Cardiac fibroblast (primary cell): Measurements from ENCODE around the gene ELANE.

ENCODE experiments used
- DNase-seq, 2 donors: peaks; one replicate each; pipeline versions ENCODE4 v3.0.0 to v3.0.0-alpha.2; 2010; ENCODE audit warnings: low read depth in 2 of 2
- H3K4me3 ChIP-seq, 2 donors: replicated peaks in 1 of 2; 1 replicate in 1 of 2; 2 replicates in 1 of 2; pipeline ENCODE4 v1.5.1; 2011; ENCODE audit warnings: low read depth in 2 of 2, low read length in 2 of 2, mild to moderate bottlenecking in 2 of 2, moderate library complexity in 1 of 2
- CTCF ChIP-seq: IDR thresholded peaks from one replicate; pipeline ENCODE4 v1.5.1; 2011; ENCODE audit warnings: low read depth, mild to moderate bottlenecking, low read length, inconsistent platforms

The ELANE gene

GRCh38 chr19:825897-826644 is 26.0 kb upstream of the ELANE start:
- H3K4me3 ChIP-seq: no peak overlapping the region
- no peak for DNase-seq
- no peak for TF ChIP-seq CTCF

- no peak for DNase-seq
- no peak overlapping the region for H3K4me3 ChIP-seq
- no peak for TF ChIP-seq CTCF
These were observed 24.8 kb upstream of the ELANE start for GRCh38 chr19:827314-827709.

- DNase-seq: no peak
- H3K4me3 ChIP-seq: no peak within 1 kb of the TSS
- TF ChIP-seq CTCF: no peak
These were observed 24.3 kb upstream of the ELANE start, which contains the start of gene AZU1 for GRCh38 chr19:827710-828321. TSS of gene AZU1 (plus strand) at chr19:827837. CDS start at chr19:827847, 10 bp downstream.

GRCh38 chr19:829129-829758 is 22.9 kb upstream of the ELANE start:
- no peak overlapping the region for H3K4me3 ChIP-seq
- no peak for DNase-seq
- no peak for TF ChIP-seq CTCF

GRCh38 chr19:831407-832369 is 20.4 kb upstream of the ELANE start:
- no peak overlapping the region for H3K4me3 ChIP-seq
- DNase-seq: no peak
- no peak for TF ChIP-seq CTCF

GRCh38 chr19:834216-834615 is 17.9 kb upstream of the ELANE start:
- H3K4me3 ChIP-seq: no peak overlapping the region
- DNase-seq: no peak
- no peak for TF ChIP-seq CTCF
